ENCODE results near the gene OR2B2.
A peak's percentile ranks its signal among the peaks of the same experiment; 100 is the strongest.
"Not testable (repeated sequence)": the region's sequence is repeated elsewhere in the genome, so short reads cannot be mapped to it uniquely, and the experiment has no call there.

The OR2B2 gene

GRCh38 chr6:27902335-27903314 is 9.6 kb downstream of the OR2B2 start:
- no peaks in the 10 kb centered on the region for H3K9me3 ChIP-seq (ENCODE audit: control insufficient read depth, low read length)
- H3K4me3 ChIP-seq (ENCODE audit: low read length), result peak overlapping the region; percentile 74
- H3K4me1 ChIP-seq (ENCODE audit: control insufficient read depth, insufficient read depth, low read length), result no peaks in the 10 kb centered on the region
- peak overlapping the region; percentile 68 for H3K9ac ChIP-seq (ENCODE audit: low read length)
- H3K36me3 ChIP-seq (ENCODE audit: control insufficient read depth, insufficient read depth, low read length), result no peaks in the 10 kb centered on the region
- peaks cover 3% of the 10 kb centered on the region for H3K27me3 ChIP-seq (ENCODE audit: control insufficient read depth, insufficient read depth, low read length)

- no peak overlapping the region for H3K4me3 ChIP-seq (ENCODE audit: low read length)
- no peak overlapping the region for H3K9ac ChIP-seq (ENCODE audit: low read length)
- peaks cover 3% of the 10 kb centered on the region for H3K27me3 ChIP-seq (ENCODE audit: control insufficient read depth, insufficient read depth, low read length)
- no peaks in the 10 kb centered on the region for H3K36me3 ChIP-seq (ENCODE audit: control insufficient read depth, insufficient read depth, low read length)
- H3K4me1 ChIP-seq (ENCODE audit: control insufficient read depth, insufficient read depth, low read length), result no peaks in the 10 kb centered on the region
- H3K9me3 ChIP-seq (ENCODE audit: control insufficient read depth, low read length), result no peaks in the 10 kb centered on the region
Measured at GRCh38 chr6:27901801-27902200, 10.4 kb downstream of the OR2B2 start.

GRCh38 chr6:27900197-27900596 is 12.0 kb downstream of the OR2B2 start:
- H3K4me3 ChIP-seq (ENCODE audit: low read length); H3K36me3 ChIP-seq (ENCODE audit: control insufficient read depth, insufficient read depth, low read length): not testable (repeated sequence)

GRCh38 chr6:27899543-27899942 is 12.7 kb downstream of the OR2B2 start:
- Histone ChIP-seq H3K27me3 (ENCODE audit: control insufficient read depth, insufficient read depth, low read length) (no peaks in the 10 kb centered on the region), H3K4me3 (ENCODE audit: low read length) (no peak overlapping the region), H3K9ac (ENCODE audit: low read length) (no peak overlapping the region), H3K36me3 (ENCODE audit: control insufficient read depth, insufficient read depth, low read length) (no peaks in the 10 kb centered on the region), H3K4me1 (ENCODE audit: control insufficient read depth, insufficient read depth, low read length) (no peaks in the 10 kb centered on the region), H3K9me3 (ENCODE audit: control insufficient read depth, low read length) (no peaks in the 10 kb centered on the region)

More at GRCh38 chr6:27900197-27900596, 12.0 kb downstream of the OR2B2 start:
- H3K4me1 ChIP-seq (ENCODE audit: control insufficient read depth, insufficient read depth, low read length); H3K9ac ChIP-seq (ENCODE audit: low read length); H3K9me3 ChIP-seq (ENCODE audit: control insufficient read depth, low read length); H3K27me3 ChIP-seq (ENCODE audit: control insufficient read depth, insufficient read depth, low read length): not testable (repeated sequence)

- H3K36me3 ChIP-seq (ENCODE audit: control insufficient read depth, insufficient read depth, low read length), result no peaks in the 10 kb centered on the region
- H3K4me3 ChIP-seq (ENCODE audit: low read length), result no peak overlapping the region
- H3K4me1 ChIP-seq (ENCODE audit: control insufficient read depth, insufficient read depth, low read length), result no peaks in the 10 kb centered on the region
- H3K9ac ChIP-seq (ENCODE audit: low read length), result no peak overlapping the region
- no peaks in the 10 kb centered on the region for H3K27me3 ChIP-seq (ENCODE audit: control insufficient read depth, insufficient read depth, low read length)
- no peaks in the 10 kb centered on the region for H3K9me3 ChIP-seq (ENCODE audit: control insufficient read depth, low read length)
Measured at GRCh38 chr6:27897580-27898206, 14.5 kb downstream of the OR2B2 start.

- Histone ChIP-seq H3K9ac (ENCODE audit: low read length) (no peak overlapping the region), H3K36me3 (ENCODE audit: control insufficient read depth, insufficient read depth, low read length) (no peaks in the 10 kb centered on the region), H3K27me3 (ENCODE audit: control insufficient read depth, insufficient read depth, low read length) (no peaks in the 10 kb centered on the region)
Measured at GRCh38 chr6:27896398-27896796, 15.8 kb downstream of the OR2B2 start.

GRCh38 chr6:27894839-27895762 is 17.1 kb downstream of the OR2B2 start:
- Histone ChIP-seq H3K27me3 (ENCODE audit: control insufficient read depth, insufficient read depth, low read length) (no peaks in the 10 kb centered on the region), H3K4me1 (ENCODE audit: control insufficient read depth, insufficient read depth, low read length) (peaks cover 5% of the 10 kb centered on the region), H3K36me3 (ENCODE audit: control insufficient read depth, insufficient read depth, low read length) (no peaks in the 10 kb centered on the region), H3K4me3 (ENCODE audit: low read length) (peak overlapping the region; percentile 94), H3K9me3 (ENCODE audit: control insufficient read depth, low read length) (no peaks in the 10 kb centered on the region), H3K9ac (ENCODE audit: low read length) (peak overlapping the region; percentile 70)

More at GRCh38 chr6:27896398-27896796, 15.8 kb downstream of the OR2B2 start:
- no peaks in the 10 kb centered on the region for H3K4me1 ChIP-seq (ENCODE audit: control insufficient read depth, insufficient read depth, low read length)
- H3K9me3 ChIP-seq (ENCODE audit: control insufficient read depth, low read length), result no peaks in the 10 kb centered on the region
- no peak overlapping the region for H3K4me3 ChIP-seq (ENCODE audit: low read length)

GRCh38 chr6:27893836-27894807 is 18.1 kb downstream of the OR2B2 start:
- Histone ChIP-seq H3K4me1 (ENCODE audit: control insufficient read depth, insufficient read depth, low read length) (peaks cover 8% of the 10 kb centered on the region), H3K9ac (ENCODE audit: low read length) (peak overlapping the region; percentile 59)

GRCh38 chr6:27893059-27893835 is 18.9 kb downstream of the OR2B2 start:
- no peaks in the 10 kb centered on the region for H3K36me3 ChIP-seq (ENCODE audit: control insufficient read depth, insufficient read depth, low read length)
- no peaks in the 10 kb centered on the region for H3K27me3 ChIP-seq (ENCODE audit: control insufficient read depth, insufficient read depth, low read length)
- peak overlapping the region; percentile 94 for H3K4me3 ChIP-seq (ENCODE audit: low read length)
- peaks cover 8% of the 10 kb centered on the region for H3K4me1 ChIP-seq (ENCODE audit: control insufficient read depth, insufficient read depth, low read length)
- H3K9ac ChIP-seq (ENCODE audit: low read length), result peak overlapping the region; percentile 89
- no peaks in the 10 kb centered on the region for H3K9me3 ChIP-seq (ENCODE audit: control insufficient read depth, low read length)

More at GRCh38 chr6:27893836-27894807, 18.1 kb downstream of the OR2B2 start:
- Histone ChIP-seq H3K36me3 (ENCODE audit: control insufficient read depth, insufficient read depth, low read length) (no peaks in the 10 kb centered on the region), H3K27me3 (ENCODE audit: control insufficient read depth, insufficient read depth, low read length) (no peaks in the 10 kb centered on the region), H3K4me3 (ENCODE audit: low read length) (peak overlapping the region; percentile 94), H3K9me3 (ENCODE audit: control insufficient read depth, low read length) (no peaks in the 10 kb centered on the region)

GRCh38 chr6:27892649-27893058 is 19.5 kb downstream of the OR2B2 start:
- Histone ChIP-seq H3K9ac (ENCODE audit: low read length) (peak overlapping the region; percentile 89), H3K4me1 (ENCODE audit: control insufficient read depth, insufficient read depth, low read length) (peaks cover 8% of the 10 kb centered on the region), H3K27me3 (ENCODE audit: control insufficient read depth, insufficient read depth, low read length) (no peaks in the 10 kb centered on the region), H3K36me3 (ENCODE audit: control insufficient read depth, insufficient read depth, low read length) (no peaks in the 10 kb centered on the region), H3K9me3 (ENCODE audit: control insufficient read depth, low read length) (no peaks in the 10 kb centered on the region), H3K4me3 (ENCODE audit: low read length) (peak overlapping the region; percentile 94)

All from mucosa of stomach (tissue), 1 donor.